Esophagus squamous epithelium (tissue), 5 donors: ENCODE data around the gene NAP1L4. TPM values are rescaled to one million over a fixed set of nuclear protein-coding genes. Genes with fewer than 3 reads are reported as not detected.

ENCODE experiments used
- DNase-seq: peaks from one replicate; lab custom pipeline; 2025; lab: John Stamatoyannopoulos, UW
- H3K27ac ChIP-seq, 4 donors: fragments of 200-600 bp; sonication (generic); one replicate each; pipeline ENCODE4 v1.5.1; 2016 to 2019; ENCODE audit warnings: mild to moderate bottlenecking in 1 of 4
- H3K27me3 ChIP-seq, 4 donors: fragments of 200-600 bp; sonication (generic); 1 replicate in 3 of 4; 2 replicates in 1 of 4; pipeline versions ENCODE4 v1.5.1 to v1.6.0; 2017 to 2021; ENCODE audit warnings: antibody characterized with exemption in 1 of 4
- H3K36me3 ChIP-seq, 3 donors: fragments of 200-600 bp; sonication (generic); one replicate each; pipeline ENCODE4 v1.5.1; 2016 to 2019
- H3K4me1 ChIP-seq, 3 donors: fragments of 200-600 bp; sonication (generic); one replicate each; pipeline ENCODE4 v1.5.1; 2017 to 2019
- H3K4me3 ChIP-seq, 4 donors: fragments of 200-600 bp; sonication (generic); 1 replicate in 3 of 4; 2 replicates in 1 of 4; pipeline ENCODE4 v1.5.1; 2016 to 2019; ENCODE audit warnings: mild to moderate bottlenecking in 2 of 4, moderate library complexity in 1 of 4
- H3K9me3 ChIP-seq, 3 donors: fragments of 200-600 bp; sonication (generic); one replicate each; pipeline ENCODE4 v1.5.1; 2016 to 2019
- CTCF ChIP-seq, 6 experiments: fragments of 450-650 bp in 4 of 6; fragments of 200-600 bp in 2 of 6; sonication (generic) in 2 of 6; IDR thresholded peaks; one replicate each; pipeline ENCODE4 v1.5.1; 2016 to 2019; ENCODE audit warnings: antibody characterized with exemption in 6 of 6, mild to moderate bottlenecking in 4 of 6, moderate library complexity in 4 of 6
- POLR2A ChIP-seq, 4 donors: fragments of 450-650 bp; IDR thresholded peaks; one replicate each; pipeline ENCODE4 v1.6.1; 2017; ENCODE audit warnings: antibody characterized with exemption in 4 of 4, mild to moderate bottlenecking in 4 of 4, moderate library complexity in 3 of 4
- WGBS, 2 donors: methylation state at CpG; one replicate each; pipeline ENCODE4 v1.1.5; 2018; 5-methylcytosine and 5-hydroxymethylcytosine counted together
- intact Hi-C: fragments of 100-400 bp; cut with DNase I; formaldehyde crosslinking; loops from one replicate; pipeline ENCODE4 v1.15.0; 2022
- total RNA-seq, 4 donors: library from RNA; depleted of rRNA; stranded (reverse); fragments of >200 nt; gene quantifications; one replicate each; pipeline ENCODE4 v1.1.0, GENCODE V29; 2016
- donor health status: DM: yes; HTN: yes; CAD: no.

The NAP1L4 gene
- total RNA-seq, 4 donors from 2014 or later, result 108 to 140 (median 121) TPM

- no peaks in the 10 kb centered on the region for H3K9me3 ChIP-seq
- no peak overlapping the region for H3K4me3 ChIP-seq
- H3K4me1 ChIP-seq, result peaks cover 24 to 45% (median 25%) of the 10 kb centered on the region in 3 donors
- no peak for DNase-seq
- no peak overlapping the region for H3K27ac ChIP-seq
- intact Hi-C loops, result no loop called here
- WGBS, 2 donors, result 69 to 75% methylated on average over 5 of the region's 6 CpGs
- TF ChIP-seq POLR2A (IDR thresholded peaks at IDR 0.05) (no peak), CTCF (IDR thresholded peaks at IDR 0.05) (no peak)
- H3K36me3 ChIP-seq, result peaks cover 0 to 28% (median 0%) of the 10 kb centered on the region in 3 donors
- no peaks in the 10 kb centered on the region for H3K27me3 ChIP-seq
These were observed 4.8 kb upstream of the NAP1L4 start for GRCh38 chr11:2996976-2997375.

- H3K36me3 ChIP-seq, result peaks cover 0 to 18% (median 0%) of the 10 kb centered on the region in 3 donors
- TF ChIP-seq POLR2A (IDR thresholded peaks at IDR 0.05) (no peak), CTCF (IDR thresholded peaks at IDR 0.05) (no peak)
- no peaks in the 10 kb centered on the region for H3K9me3 ChIP-seq
- H3K27me3 ChIP-seq, result no peaks in the 10 kb centered on the region
- H3K4me1 ChIP-seq, result peaks cover 15 to 36% (median 18%) of the 10 kb centered on the region in 3 donors
- H3K4me3 ChIP-seq, result no peak overlapping the region
- DNase-seq, result no peak
- H3K27ac ChIP-seq, result no peak overlapping the region
- intact Hi-C loops, result no loop called here
- WGBS, 2 donors, result 86 to 89% methylated on average over 12 of the region's 14 CpGs
These were observed 3.9 kb upstream of the NAP1L4 start for GRCh38 chr11:2995893-2996554.

- TF ChIP-seq CTCF (IDR thresholded peaks at IDR 0.05) (no peak), POLR2A (IDR thresholded peaks at IDR 0.05) (no peak)
- intact Hi-C loops, result no loop called here
- WGBS, 2 donors, result 40 to 100% methylated on average over 1 to 2 of the region's 13 CpGs
- H3K36me3 ChIP-seq, result peaks cover 0 to 9% (median 0%) of the 10 kb centered on the region in 3 donors
- H3K4me3 ChIP-seq, result no peak overlapping the region
- no peak overlapping the region for H3K27ac ChIP-seq
- no peaks in the 10 kb centered on the region for H3K27me3 ChIP-seq
- H3K4me1 ChIP-seq, result peaks cover 5 to 36% (median 8%) of the 10 kb centered on the region in 3 donors
- H3K9me3 ChIP-seq, result no peaks in the 10 kb centered on the region
- no peak for DNase-seq
These were observed 3.0 kb upstream of the NAP1L4 start for GRCh38 chr11:2995031-2995561.

- Histone ChIP-seq H3K27me3 (no peaks in the 10 kb centered on the region), H3K36me3 (peaks cover 0 to 1% (median 0%) of the 10 kb centered on the region in 3 donors), H3K4me1 (peaks cover 5 to 36% (median 6%) of the 10 kb centered on the region in 3 donors), H3K4me3 (no peak overlapping the region), H3K27ac (no peak overlapping the region), H3K9me3 (no peaks in the 10 kb centered on the region)
- TF ChIP-seq POLR2A (IDR thresholded peaks at IDR 0.05) (no peak), CTCF (IDR thresholded peaks at IDR 0.05) (no peak)
- WGBS, 2 donors, result 89 to 100% methylated on average over 1 to 3 of the region's 4 CpGs
- no peak for DNase-seq
- intact Hi-C loops, result no loop called here
These were observed 2.2 kb upstream of the NAP1L4 start for GRCh38 chr11:2994336-2994730.

- peaks cover 6 to 41% (median 17%) of the 10 kb centered on the region in 3 donors for H3K4me1 ChIP-seq
- no peak for TF ChIP-seq CTCF (IDR thresholded peaks at IDR 0.05)
- TF ChIP-seq POLR2A (IDR thresholded peaks at IDR 0.05), result no peak
- no peaks in the 10 kb centered on the region for H3K9me3 ChIP-seq
- peak overlapping the region; percentile 93 to 99 (median 99) for H3K27ac ChIP-seq
- intact Hi-C loops, result no loop called here
- DNase-seq, result no peak
- WGBS, 2 donors, result 28 to 34% methylated on average over 4 to 5 of the region's 7 CpGs
- peak overlapping the region; percentile 68 to 91 (median 86) for H3K4me3 ChIP-seq
- no peaks in the 10 kb centered on the region for H3K27me3 ChIP-seq
- no peaks in the 10 kb centered on the region for H3K36me3 ChIP-seq
These were observed 832 bp upstream of the NAP1L4 start for GRCh38 chr11:2992997-2993325.
